ENCODE data around the gene HERC3.

HERC3 gene

DNA sequence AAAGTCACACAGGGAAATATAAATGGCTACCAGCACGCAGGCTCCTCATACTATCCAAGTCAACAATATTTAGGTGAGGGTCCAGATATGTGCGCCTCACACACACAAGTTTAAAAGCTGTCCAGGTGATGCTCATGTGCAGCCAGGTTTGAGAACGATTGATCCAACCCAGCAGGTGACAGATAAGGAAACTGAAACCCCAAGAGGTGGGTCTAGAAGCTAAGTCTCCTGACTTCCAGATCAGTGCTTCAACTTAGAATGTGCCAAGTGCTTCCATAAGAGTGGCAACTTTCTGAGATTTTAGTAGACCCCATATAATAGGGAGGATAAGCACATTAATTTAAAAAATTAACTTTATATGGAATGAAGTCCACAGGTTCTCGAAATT, 159.8 kb downstream of the HERC3 start:
- peaks cover 48% of the 10 kb centered on the region for H3K36me3 ChIP-seq (ENCODE audit: control insufficient read depth, insufficient read depth, low read length, severe bottlenecking)
- H3K9me3 ChIP-seq (ENCODE audit: control insufficient read depth, low read length): no peaks in the 10 kb centered on the region
- no peak overlapping the region for H3K4me3 ChIP-seq (ENCODE audit: low read length)
- no peak overlapping the region for H3K9ac ChIP-seq (ENCODE audit: low read length)
- no peak for DNase-seq (ENCODE audit: low read depth)
- H3K27me3 ChIP-seq (replicated peaks; ENCODE audit: control insufficient read depth, insufficient read depth, low read length): no peaks in the 10 kb centered on the region
- H3K4me1 ChIP-seq (ENCODE audit: control insufficient read depth, insufficient read depth, low read length): peaks cover 14% of the 10 kb centered on the region

DNA sequence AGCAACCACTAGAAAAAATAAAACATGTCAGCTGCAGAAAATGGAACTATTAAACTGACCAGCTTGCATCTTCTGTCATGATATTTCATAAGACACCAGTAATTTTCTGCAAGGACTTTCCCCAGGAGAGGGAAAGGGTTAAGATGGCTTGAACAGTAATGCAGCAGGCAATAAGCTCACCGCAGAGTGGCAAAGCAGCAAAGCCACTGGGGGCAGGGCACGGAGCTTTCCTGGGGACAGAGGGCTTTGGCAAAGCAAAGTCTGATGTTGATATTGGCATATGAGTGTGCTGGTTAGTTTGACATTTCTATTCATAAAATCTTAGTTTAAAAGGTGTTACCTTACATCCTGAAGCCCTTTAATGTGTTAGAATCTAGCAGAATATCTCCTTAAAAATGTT, 160.5 kb downstream of the HERC3 start:
- peaks cover 42% of the 10 kb centered on the region for H3K36me3 ChIP-seq (ENCODE audit: control insufficient read depth, insufficient read depth, low read length, severe bottlenecking)
- H3K4me3 ChIP-seq (ENCODE audit: low read length): no peak overlapping the region
- H3K9me3 ChIP-seq (ENCODE audit: control insufficient read depth, low read length): no peaks in the 10 kb centered on the region
- peaks cover 14% of the 10 kb centered on the region for H3K4me1 ChIP-seq (ENCODE audit: control insufficient read depth, insufficient read depth, low read length)
- H3K27me3 ChIP-seq (replicated peaks; ENCODE audit: control insufficient read depth, insufficient read depth, low read length): no peaks in the 10 kb centered on the region
- no peak for DNase-seq (ENCODE audit: low read depth)
- H3K9ac ChIP-seq (ENCODE audit: low read length): no peak overlapping the region

DNA sequence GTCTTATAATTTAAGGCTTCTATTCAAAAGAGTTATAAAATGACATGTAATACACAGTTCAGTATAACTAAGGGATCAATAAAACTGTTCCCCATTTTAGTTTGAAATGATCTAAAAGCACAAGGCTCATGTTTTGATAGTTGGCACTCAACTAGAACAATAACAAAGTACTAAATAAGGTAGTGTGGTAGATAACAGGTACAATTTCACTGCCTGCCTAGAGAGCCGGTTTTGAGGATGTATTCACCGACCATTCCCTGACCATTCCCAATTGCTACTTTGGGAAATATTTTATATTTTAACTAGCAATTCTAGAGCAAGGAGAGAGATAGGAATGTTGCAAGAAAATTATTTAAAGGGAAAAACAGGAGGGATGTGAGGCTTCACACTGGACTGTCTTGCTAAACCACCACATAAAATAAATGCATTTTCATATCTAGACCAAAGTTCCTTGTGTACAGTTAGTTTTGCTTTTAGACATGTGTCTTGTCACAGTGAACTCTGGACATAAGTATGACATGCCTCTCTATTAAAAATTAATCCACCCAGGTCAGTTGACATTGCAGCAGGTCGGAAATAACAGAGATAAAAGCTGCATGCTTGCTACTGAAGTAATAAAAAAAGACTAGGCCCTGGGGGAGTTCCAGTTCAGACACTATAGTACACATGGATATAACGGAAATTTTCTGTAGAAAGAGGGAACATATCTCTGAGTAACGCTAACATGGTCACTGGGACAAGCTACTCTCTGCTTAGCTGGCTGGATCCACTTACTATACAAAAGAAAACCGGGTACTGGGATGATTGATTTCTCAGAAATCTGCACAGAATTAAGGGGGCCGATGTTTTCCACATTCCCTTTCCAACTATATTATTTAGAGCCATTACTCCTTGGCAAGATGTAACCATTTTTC, 161.6 kb downstream of the HERC3 start:
- H3K36me3 ChIP-seq (ENCODE audit: control insufficient read depth, insufficient read depth, low read length, severe bottlenecking): peaks cover 32% of the 10 kb centered on the region
- no peak overlapping the region for H3K9ac ChIP-seq (ENCODE audit: low read length)
- no peaks in the 10 kb centered on the region for H3K9me3 ChIP-seq (ENCODE audit: control insufficient read depth, low read length)
- H3K27me3 ChIP-seq (replicated peaks; ENCODE audit: control insufficient read depth, insufficient read depth, low read length): no peaks in the 10 kb centered on the region
- no peak for DNase-seq (ENCODE audit: low read depth)
- H3K4me3 ChIP-seq (ENCODE audit: low read length): no peak overlapping the region
- peaks cover 24% of the 10 kb centered on the region for H3K4me1 ChIP-seq (ENCODE audit: control insufficient read depth, insufficient read depth, low read length)

DNA sequence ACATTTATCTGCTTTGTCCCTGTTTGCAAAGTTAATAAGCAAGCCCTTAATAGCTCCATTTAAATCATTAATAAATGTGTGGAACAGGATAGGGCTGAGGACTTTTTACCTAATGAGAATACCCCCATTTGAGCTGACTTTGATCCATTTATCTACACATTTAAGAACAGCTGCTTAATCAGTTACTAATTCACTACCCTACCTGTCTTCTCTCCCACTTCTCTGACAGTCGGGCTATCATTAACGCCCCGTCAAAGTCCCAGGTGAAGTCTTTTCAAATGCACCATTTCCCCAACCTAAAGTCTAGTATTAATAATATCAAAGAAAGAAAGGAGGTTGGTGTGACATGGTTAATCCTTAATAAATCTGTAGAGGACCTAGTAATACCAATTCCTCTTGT, 162.5 kb downstream of the HERC3 start:
- Histone ChIP-seq H3K9ac (ENCODE audit: low read length) (no peak overlapping the region), H3K9me3 (ENCODE audit: control insufficient read depth, low read length) (no peaks in the 10 kb centered on the region), H3K36me3 (ENCODE audit: control insufficient read depth, insufficient read depth, low read length, severe bottlenecking) (peaks cover 23% of the 10 kb centered on the region), H3K27me3 (replicated peaks; ENCODE audit: control insufficient read depth, insufficient read depth, low read length) (no peaks in the 10 kb centered on the region), H3K4me1 (ENCODE audit: control insufficient read depth, insufficient read depth, low read length) (peaks cover 33% of the 10 kb centered on the region), H3K4me3 (ENCODE audit: low read length) (no peak overlapping the region)
- no peak for DNase-seq (ENCODE audit: low read depth)

DNA sequence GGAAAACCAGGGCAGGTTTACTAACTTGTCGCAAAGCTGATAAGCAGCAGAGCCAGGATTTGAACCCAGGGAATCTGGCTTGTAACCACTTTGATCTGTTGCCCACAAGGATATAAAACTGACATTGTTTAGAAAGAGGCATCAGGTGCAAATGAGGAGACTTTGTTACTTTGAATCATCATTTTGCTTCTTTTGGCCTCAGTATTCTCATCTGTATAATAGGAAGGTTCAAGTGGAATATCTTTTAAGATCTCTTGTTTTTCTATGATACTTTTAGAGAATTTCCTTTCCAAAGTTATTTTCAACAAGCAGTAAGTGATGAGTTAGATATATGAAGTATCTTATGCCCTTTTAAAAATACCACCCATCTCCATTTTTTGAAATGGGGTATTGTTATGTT, 163.2 kb downstream of the HERC3 start:
- H3K9me3 ChIP-seq (ENCODE audit: control insufficient read depth, low read length): no peaks in the 10 kb centered on the region
- peaks cover 16% of the 10 kb centered on the region for H3K36me3 ChIP-seq (ENCODE audit: control insufficient read depth, insufficient read depth, low read length, severe bottlenecking)
- no peak overlapping the region for H3K9ac ChIP-seq (ENCODE audit: low read length)
- no peaks in the 10 kb centered on the region for H3K27me3 ChIP-seq (replicated peaks; ENCODE audit: control insufficient read depth, insufficient read depth, low read length)
- no peak for DNase-seq (ENCODE audit: low read depth)
- H3K4me1 ChIP-seq (ENCODE audit: control insufficient read depth, insufficient read depth, low read length): peaks cover 35% of the 10 kb centered on the region
- H3K4me3 ChIP-seq (ENCODE audit: low read length): no peak overlapping the region

DNA sequence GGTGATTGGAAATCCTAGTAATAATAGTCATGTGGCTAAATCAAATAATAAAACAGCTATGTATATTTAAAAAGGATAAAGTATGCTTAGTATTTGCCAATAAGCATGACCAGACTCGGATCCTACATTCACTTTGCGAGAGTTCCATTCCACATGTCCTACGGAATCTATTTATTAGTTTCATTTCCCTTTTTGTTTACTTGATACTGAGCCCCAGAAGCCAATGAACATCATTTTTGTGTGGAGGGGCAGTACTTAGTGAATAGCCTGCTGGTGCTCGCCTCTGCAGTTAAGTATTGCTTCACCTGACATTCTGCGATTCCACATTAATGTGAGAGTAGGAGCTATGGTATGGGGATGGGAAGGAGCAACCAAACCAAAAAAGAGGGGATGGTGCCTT, 163.9 kb downstream of the HERC3 start:
- peaks cover 14% of the 10 kb centered on the region for H3K36me3 ChIP-seq (ENCODE audit: control insufficient read depth, insufficient read depth, low read length, severe bottlenecking)
- H3K9ac ChIP-seq (ENCODE audit: low read length): no peak overlapping the region
- no peaks in the 10 kb centered on the region for H3K27me3 ChIP-seq (replicated peaks; ENCODE audit: control insufficient read depth, insufficient read depth, low read length)
- no peaks in the 10 kb centered on the region for H3K9me3 ChIP-seq (ENCODE audit: control insufficient read depth, low read length)
- no peak for DNase-seq (ENCODE audit: low read depth)
- H3K4me3 ChIP-seq (ENCODE audit: low read length): no peak overlapping the region
- H3K4me1 ChIP-seq (ENCODE audit: control insufficient read depth, insufficient read depth, low read length): peaks cover 35% of the 10 kb centered on the region

DNA sequence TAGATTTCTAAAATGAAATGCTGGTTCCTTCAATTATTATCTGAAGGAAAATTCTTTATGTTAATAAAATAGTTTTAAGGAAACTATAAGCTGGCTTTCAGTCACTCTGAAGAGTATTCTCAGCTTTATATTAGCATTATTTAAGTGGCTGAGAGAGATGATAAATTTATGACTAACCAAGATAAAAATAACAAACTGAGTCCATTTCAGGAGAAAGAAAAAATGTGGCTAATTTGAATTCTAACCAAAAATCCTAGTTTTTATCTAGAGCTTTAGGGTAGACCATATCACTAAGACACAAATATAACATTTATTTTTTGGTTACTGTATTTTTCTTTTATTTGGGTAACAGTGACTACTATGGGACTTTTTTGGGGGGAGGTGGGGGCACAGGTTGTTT, 164.8 kb downstream of the HERC3 start:
- H3K9ac ChIP-seq (ENCODE audit: low read length): no peak overlapping the region
- DNase-seq (ENCODE audit: low read depth): no peak
- H3K36me3 ChIP-seq (ENCODE audit: control insufficient read depth, insufficient read depth, low read length, severe bottlenecking): peaks cover 11% of the 10 kb centered on the region
- H3K9me3 ChIP-seq (ENCODE audit: control insufficient read depth, low read length): no peaks in the 10 kb centered on the region
- no peak overlapping the region for H3K4me3 ChIP-seq (ENCODE audit: low read length)
- H3K27me3 ChIP-seq (replicated peaks; ENCODE audit: control insufficient read depth, insufficient read depth, low read length): no peaks in the 10 kb centered on the region
- H3K4me1 ChIP-seq (ENCODE audit: control insufficient read depth, insufficient read depth, low read length): peaks cover 35% of the 10 kb centered on the region

DNA sequence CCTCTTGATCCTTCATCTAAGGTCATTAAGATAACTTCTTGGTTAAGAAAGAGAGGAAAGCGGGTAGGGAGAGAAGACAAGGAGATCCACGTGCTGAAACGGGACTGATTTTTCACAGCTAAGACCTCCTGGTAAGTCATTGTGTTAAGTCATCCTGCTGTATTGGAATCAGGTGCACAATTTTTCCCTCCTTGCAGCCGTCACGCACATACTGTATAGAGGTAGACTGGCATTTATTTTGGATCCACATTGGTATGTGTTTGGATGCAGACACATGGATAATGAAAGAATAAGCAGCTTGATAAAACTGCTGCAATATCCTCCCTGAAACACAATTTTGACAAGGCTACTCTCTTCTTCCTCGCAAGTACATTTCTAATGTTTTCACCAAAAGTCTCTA, 165.5 kb downstream of the HERC3 start:
- no peaks in the 10 kb centered on the region for H3K27me3 ChIP-seq (replicated peaks; ENCODE audit: control insufficient read depth, insufficient read depth, low read length)
- no peak overlapping the region for H3K4me3 ChIP-seq (ENCODE audit: low read length)
- no peaks in the 10 kb centered on the region for H3K9me3 ChIP-seq (ENCODE audit: control insufficient read depth, low read length)
- peaks cover 30% of the 10 kb centered on the region for H3K4me1 ChIP-seq (ENCODE audit: control insufficient read depth, insufficient read depth, low read length)
- peaks cover 14% of the 10 kb centered on the region for H3K36me3 ChIP-seq (ENCODE audit: control insufficient read depth, insufficient read depth, low read length, severe bottlenecking)
- no peak overlapping the region for H3K9ac ChIP-seq (ENCODE audit: low read length)
- DNase-seq (ENCODE audit: low read depth): no peak

All from adipocyte (in vitro differentiated cells).